ENCODE results near the gene SDHAF3.
"Not testable (repeated sequence)": the region's sequence is repeated elsewhere in the genome, so short reads cannot be mapped to it uniquely, and the experiment has no call there.

SDHAF3 gene

DNA sequence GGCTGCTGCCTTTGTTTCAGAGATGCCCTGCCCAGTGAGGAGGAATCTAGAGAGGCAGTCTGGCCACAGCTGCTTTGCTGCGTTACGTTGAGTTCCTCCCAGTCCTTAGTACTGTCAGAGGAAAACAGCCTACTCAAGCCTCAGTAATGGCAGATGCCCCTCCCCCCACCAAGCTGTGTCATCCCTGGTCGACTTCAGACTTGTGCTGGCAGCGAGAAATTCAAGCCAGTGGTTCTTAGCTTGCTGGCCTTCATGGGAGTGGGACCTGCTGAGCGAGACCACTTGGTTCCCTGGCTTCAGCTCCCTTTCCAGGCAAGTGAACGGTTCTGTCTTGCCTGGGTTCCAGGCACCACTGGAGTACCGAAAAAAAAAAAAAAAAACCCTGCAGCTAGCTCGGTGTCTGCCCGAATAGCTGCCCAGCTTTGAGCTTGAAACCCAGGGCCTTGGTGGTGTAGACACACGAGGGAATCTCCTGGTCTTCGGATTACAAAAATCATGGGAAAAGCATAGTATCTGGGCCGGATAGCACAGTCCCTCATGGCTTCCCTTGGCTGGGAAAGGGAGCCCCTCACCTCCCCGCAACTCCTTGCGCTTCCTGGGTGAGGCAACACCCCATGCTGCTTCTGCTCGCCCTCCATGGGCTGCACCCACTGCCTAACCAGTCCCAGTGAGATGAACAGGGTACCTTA is 9.1 kb downstream of the SDHAF3 start:
- no peak for DNase-seq

GRCh38 chr7:97128736-97129135 is 11.2 kb downstream of the SDHAF3 start:
- no peak for DNase-seq

DNA sequence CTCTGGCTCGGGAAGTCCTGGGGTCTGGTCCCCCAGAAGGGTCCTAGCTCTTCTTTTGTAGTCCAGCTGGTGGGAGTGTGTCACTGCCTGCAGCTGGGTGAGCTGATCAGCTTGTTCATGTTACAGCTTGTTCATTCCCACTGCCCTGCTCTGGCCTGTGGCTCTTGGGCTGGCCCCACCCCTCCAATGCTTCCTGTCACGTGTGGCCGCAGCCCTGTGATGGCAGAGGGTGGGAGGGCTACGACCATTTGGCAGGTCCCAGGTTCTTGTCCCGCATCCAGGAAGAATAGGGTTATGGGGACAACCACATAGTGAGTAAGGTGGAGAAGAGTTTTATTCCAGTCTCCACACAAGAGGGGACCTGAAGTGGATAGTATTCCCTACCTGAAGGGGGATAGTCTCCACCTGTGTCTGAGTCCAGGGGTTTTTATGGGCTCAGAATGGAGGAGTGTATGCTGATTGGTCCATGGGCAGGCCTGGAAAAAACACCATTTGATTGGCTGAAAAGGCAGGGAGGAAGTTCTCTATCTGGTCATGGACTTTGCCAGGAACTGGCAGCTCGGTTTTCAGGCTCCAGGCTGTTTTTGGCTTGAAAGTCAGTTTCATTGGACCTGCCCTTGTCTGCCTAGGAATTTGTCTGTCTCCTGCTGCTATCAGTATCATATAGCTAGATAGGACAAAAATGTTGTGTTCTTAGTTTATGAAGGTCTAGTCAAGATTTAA is 13.1 kb downstream of the SDHAF3 start:
- no peak for DNase-seq

DNA sequence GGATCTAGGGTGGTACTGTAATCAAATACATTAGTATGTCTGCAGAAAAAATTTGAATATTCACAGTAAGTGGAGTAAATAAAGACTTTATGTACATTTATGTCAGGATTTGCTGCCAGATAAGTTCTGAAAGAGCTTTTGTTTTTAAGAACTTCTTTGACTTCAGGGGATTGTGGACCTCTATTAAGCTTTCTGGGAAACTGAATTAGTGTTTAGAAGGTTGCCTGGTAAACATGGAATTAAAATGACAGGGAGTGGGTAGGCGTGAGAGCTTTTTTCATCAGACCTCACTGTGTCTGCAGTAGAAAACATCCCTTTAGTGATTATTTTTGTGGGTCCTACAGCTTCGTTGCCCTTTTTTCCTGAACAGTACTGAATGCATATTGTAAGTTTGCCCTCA is 15.7 kb downstream of the SDHAF3 start:
- no peak for DNase-seq

GRCh38 chr7:97138830-97139229 is 21.3 kb downstream of the SDHAF3 start:
- no peak for DNase-seq

DNA sequence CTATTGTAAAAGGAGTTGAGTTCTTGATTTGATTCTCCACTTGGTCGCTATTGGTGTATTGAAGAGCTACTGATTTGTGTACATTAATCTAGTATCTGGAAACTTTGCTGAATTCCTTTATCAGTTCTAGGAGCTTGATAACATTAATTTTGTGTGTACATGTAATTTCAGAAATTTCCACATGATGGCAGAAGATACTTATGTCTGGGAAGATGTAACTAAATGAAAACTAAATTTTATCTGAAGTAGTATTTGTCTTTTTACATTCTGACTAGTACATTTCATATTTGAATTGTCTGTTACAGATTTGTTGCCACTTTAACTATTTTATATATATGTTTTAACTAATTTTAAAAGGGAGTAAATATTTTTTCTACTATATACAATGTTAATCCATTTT is 27.6 kb downstream of the SDHAF3 start:
- peak in 1 of 2 experiments; percentile 25 for DNase-seq

- DNase-seq = no peak
Observed at GRCh38 chr7:97149843-97150242, 32.3 kb downstream of the SDHAF3 start.

DNA sequence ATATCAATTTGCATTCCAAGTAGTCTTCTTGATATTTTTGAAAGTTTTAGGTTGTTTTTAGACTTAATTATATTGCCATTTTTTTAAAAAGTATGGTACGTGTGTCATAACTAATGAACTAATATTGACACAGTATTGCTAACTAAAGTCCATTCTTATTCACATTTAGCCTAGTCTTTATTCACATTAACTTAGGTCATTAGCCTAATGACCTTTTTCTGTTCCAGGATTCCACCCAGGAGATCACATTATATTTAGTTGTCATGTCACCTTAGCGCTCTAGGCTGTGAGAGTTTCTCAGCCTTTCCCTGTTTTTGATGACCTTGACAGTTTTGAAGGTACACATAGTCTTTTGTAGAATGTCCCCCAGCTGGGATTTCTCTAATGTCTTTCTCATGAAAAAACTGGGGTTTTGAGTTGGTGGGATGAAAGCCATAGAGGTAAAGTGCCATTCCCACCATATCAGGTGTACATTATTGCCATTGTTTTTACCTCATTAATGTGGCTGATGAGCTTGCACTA is 38.5 kb downstream of the SDHAF3 start:
- no peak for DNase-seq

DNA sequence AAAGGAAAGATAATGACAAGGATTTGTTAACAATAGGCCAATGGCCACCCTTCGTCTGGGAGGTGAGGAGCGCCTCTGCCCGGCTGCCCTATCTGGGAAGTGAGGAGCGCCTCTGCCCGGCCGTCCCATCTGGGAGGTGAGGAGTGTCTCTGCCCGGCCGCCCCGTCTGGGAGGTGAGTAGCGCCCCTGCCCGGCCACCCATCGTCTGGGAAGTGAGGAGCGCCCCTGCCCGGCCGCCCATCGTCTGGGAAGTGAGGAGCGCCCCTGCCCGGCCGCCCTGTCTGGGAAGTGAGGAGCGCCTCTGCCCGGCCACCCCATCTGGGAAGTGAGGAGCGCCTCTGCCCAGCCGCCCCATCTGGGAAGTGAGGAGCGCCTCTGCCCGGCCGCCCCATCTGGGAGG is 42.5 kb downstream of the SDHAF3 start:
- not testable (repeated sequence) for DNase-seq

- DNase-seq = not testable (repeated sequence)
Observed at GRCh38 chr7:97161609-97162008, 44.1 kb downstream of the SDHAF3 start.

GRCh38 chr7:97166308-97166707 is 48.8 kb downstream of the SDHAF3 start:
- no peak for DNase-seq

- DNase-seq = no peak
Observed at GRCh38 chr7:97167176-97167575, 49.7 kb downstream of the SDHAF3 start.

- no peak for DNase-seq
Observed at GRCh38 chr7:97167749-97168148, 50.3 kb downstream of the SDHAF3 start.

DNA sequence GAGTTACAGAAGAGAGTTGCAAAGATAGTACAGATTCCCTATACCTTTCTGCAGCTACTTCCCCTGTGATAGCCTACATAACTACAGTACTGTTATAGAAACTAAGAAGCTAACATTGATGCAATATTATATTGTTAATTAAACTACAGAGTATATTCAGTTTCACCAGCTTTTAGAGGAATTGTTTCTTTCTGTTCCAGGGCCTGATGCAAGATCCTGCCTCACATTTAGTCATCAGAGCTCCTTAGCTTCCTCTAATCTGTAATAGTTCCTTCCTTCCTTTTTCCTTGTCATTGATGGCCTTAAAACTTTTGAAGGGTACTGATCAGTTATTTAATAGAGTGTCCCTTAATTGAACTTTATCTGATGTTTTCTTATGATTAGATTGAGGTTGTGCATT is 56.8 kb downstream of the SDHAF3 start:
- DNase-seq = no peak

- peak in 1 of 2 experiments; percentile 38 for DNase-seq
Observed at GRCh38 chr7:97179454-97180104, 62.1 kb downstream of the SDHAF3 start.

DNA sequence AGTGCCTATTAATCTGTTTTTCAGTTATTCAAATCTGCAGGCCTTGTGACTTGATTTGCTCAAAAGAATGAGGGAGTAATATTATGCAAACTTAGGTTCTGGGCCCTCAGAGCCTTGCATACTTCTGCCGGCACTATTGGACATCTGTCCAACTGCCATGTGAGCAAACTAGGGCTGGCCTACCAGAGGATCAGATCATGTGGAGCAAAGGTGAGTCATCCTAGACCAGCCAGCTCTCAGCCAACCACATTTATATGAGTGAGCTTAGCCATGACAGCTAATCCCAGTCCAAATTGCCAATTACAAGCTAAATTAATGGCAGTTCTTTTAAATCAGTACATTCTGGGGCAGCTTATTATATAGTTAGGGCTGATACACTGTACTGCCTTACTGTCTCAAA is 69.6 kb downstream of the SDHAF3 start:
- DNase-seq = no peak

DNA sequence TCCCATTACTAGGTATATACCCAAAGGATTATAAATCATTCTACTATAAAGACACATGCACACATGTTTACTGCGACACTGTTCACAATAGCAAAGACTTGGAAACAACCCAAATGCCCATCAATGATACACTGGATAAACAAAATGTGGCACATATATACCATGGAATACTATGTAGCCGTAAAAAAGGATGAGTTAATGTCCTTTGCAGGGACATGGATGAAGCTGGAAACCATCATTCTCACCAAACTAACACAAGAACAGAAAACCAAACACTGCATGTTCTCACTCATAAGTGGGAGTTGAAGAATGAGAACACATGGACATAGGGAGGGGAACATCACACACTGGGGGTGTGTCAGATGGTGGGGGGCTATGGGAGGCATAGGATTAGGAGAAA is 78.7 kb downstream of the SDHAF3 start:
- DNase-seq = not testable (repeated sequence)

DNA sequence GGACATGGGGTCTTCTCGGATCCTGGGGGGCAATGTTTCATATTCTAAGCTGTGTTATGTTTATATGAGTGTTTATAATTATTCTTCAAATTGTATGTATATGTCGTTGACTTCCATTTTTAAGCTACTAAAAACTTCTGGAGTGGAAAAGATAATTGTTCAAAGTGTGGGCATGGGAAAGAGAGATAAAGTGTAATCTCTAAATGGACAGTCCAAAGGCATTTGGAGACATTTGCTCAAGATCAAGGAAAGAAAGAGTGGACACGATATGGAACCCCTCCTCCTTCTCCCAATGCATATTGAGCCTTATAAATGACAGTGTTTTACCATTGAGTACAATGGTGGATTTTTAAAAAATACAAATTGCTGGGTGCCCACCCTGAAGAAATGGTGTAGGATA is 81.1 kb downstream of the SDHAF3 start:
- no peak for DNase-seq

GRCh38 chr7:97200018-97200417 is 82.5 kb downstream of the SDHAF3 start:
- DNase-seq = no peak

- no peak for DNase-seq
Observed at GRCh38 chr7:97203957-97204356, 86.5 kb downstream of the SDHAF3 start.

- no peak for DNase-seq
Observed at GRCh38 chr7:97204821-97205220, 87.3 kb downstream of the SDHAF3 start.

- no peak for DNase-seq
Observed at GRCh38 chr7:97215556-97215955, 98.1 kb downstream of the SDHAF3 start.

DNA sequence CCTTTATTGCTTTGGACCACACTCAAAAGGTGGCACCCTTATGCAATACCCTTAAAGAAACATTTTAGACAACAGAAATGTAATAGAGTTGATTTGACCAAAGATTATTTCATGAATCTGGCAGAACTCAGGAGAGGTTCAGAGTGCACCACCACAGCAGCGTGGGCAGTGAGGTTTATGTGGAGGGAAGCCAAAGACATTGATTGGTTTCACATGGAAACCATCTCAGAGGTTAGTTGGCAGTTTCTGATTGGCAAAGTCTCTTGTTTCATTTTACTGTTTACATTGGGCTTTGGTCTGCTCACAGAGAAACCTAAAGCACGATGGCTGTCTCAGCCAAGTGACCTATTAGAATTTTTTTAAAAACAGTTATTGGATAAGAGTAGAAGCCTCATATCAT is 101.3 kb downstream of the SDHAF3 start:
- no peak for DNase-seq

DNA sequence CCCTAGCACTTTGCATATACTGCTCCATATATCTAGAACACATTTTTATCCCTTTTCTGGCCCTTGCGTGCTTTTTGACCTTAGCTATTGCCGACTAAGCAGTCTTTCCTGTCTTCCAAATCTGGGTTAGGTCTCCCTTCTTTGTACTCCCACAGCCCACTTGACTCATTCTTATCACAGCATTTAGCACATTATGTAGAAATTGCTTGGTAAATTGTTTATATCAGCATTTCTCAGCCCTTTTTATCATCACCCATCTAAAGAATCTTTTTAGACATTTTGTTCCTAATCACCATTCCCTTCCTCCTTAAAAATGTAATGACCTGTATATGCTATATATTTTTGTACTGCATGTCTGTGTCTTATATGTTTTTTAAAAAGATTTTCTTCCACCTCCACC is 101.7 kb downstream of the SDHAF3 start:
- no peak for DNase-seq

All from SW 1271 (cell line).